VCaP (cell line): ENCODE data around the gene MCF2L.

Experiments
- H3K27ac ChIP-seq: fragments of 450-650 bp; 2 replicates; pipeline ENCODE4 v1.5.1; 2017
- CTCF ChIP-seq: fragments of 450-650 bp; conservative IDR thresholded peaks from 2 replicates; pipeline ENCODE4 v1.5.1; 2017; ENCODE audit warnings: mild to moderate bottlenecking, moderate library complexity

The MCF2L gene

DNA sequence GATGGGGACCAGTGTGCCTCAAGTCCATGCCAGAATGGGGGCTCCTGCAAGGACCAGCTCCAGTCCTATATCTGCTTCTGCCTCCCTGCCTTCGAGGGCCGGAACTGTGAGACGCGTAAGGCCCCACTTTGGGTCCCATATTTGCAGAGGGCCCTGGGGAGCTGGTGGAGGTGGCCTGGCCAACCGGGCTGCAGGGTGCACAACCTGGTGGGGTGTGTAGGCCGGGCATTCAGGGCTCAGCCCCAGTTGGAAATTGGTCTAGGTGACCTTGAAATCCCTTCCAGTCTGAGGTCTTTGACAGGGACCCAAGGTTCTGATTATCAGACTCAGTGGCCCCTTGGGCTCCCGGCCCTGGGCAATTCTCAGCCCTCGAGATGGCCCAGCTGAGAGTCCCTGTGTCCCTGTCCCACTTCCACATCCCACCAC lies 144.8 kb downstream of the MCF2L start:
- no peak overlapping the region for H3K27ac ChIP-seq

GRCh38 chr13:113114511-113115362 lies 145.7 kb downstream of the MCF2L start:
- no peak for TF ChIP-seq CTCF
- no peak overlapping the region for H3K27ac ChIP-seq

More for the DNA sequence above, 144.8 kb downstream of the MCF2L start:
- no peak for TF ChIP-seq CTCF

- no peak for TF ChIP-seq CTCF
- no peak overlapping the region for H3K27ac ChIP-seq
These were observed 146.6 kb downstream of the MCF2L start for GRCh38 chr13:113115363-113116205.

GRCh38 chr13:113116206-113116800 lies 147.3 kb downstream of the MCF2L start:
- H3K27ac ChIP-seq, result no peak overlapping the region
- no peak for TF ChIP-seq CTCF

DNA sequence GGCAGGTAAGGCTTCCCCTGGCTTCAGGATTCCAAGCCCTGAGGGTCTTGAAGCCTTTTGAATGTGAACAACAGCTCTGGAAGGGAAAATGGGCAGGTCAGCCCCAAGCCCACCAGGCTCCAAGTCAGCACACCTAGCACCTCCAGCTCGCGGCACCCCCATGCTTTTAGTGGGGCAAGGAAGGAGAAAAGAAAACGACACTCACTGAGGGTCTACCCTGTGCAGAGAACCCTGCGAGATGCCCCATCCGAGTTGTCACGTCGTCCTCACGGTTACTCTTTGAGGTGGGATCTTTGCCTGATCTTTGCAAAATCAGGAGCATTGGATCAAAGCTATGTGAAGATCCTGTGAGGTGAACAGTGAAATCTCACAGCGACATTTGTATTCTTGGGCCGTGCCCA lies 147.9 kb downstream of the MCF2L start:
- no peak overlapping the region for H3K27ac ChIP-seq
- TF ChIP-seq CTCF, result no peak

DNA sequence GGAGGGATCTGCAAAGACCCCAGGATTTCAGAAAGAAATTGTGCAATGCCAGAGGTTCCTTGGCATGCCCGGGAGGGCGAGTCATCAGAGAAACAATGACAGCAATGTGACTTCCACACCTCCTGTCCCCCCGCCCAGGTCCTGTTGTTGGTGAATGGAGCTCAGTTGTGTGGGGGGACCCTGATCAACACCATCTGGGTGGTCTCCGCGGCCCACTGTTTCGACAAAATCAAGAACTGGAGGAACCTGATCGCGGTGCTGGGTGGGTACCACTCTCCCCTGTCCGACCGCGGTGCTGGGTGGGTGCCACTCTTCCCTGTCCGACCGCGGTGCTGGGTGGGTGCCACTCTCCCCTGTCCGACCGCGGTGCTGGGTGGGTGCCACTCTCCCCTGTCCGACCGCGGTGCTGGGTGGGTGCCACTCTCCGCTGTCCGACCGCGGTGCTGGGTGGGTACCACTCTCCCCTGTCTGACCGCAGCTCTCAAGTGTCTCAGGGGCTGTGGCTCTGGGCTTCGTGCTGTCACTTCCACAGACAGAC lies 148.4 kb downstream of the MCF2L start:
- no peak for TF ChIP-seq CTCF
- no peak overlapping the region for H3K27ac ChIP-seq

DNA sequence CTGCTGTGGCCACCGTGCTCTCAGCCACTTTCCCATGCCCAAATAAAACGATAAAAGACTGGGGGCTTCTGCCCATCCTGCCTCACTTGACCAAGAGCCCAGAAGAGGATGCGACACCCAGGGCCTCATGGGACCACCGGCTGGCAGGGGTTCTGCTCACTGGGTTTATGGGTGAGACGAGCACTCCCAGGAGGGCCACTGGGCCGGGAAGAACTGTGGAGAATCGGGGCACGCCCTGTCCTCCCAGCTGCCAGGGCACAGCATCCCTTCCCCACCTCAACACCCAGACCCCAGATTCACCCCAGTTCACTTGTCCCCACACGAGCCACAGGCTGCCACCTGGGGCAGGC lies 148.9 kb downstream of the MCF2L start:
- no peak for TF ChIP-seq CTCF
- no peak overlapping the region for H3K27ac ChIP-seq
